ENCODE data around the gene BLOC1S5. TPM values are rescaled to one million over a fixed set of nuclear protein-coding genes. Genes with fewer than 3 reads are reported as not detected.

BLOC1S5 gene
- total and polyA plus RNA-seq, 2 of the 13 experiments (the other 11 are each of a cell fraction or from before 2014, with no cell fraction given) = 10.5 to 41.5 TPM

DNA sequence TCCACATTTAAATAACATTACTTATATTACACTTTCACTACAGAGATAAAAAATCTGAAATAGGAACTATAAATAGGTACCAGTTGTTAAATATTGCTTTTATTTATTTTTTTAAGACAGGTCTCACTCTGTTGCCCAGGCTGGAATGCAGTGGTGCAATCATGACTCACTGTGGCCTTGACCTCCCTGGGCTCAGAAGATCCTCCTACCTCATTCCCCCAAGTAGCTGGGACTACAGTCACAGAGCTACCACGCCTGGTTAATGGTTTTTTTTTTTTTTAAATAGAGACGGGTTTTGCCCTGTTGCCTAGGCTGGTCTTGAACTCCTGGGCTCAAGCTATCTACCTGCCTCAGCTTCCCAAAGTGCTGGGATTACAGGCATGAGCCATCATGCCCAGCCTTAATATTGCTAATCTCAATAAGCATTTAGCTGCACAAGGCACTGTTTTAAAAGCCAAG is 20.9 kb upstream of the BLOC1S5 start (continued):
- TF ChIP-seq ATF6 (CRISPR knock-in tag; conservative IDR thresholded peaks at IDR 0.05) = no peak
- TF ChIP-seq POLR2A (IDR thresholded peaks at IDR 0.05; ENCODE audit: insufficient read depth in 1 of 2, low read depth in 2 of 2, low read length in 2 of 2) = no peak
- peak; percentile 81; the same call in 1 of the 2 replicates for TF ChIP-seq ZNF556 (CRISPR knock-in tag; IDR thresholded peaks at IDR 0.05; ENCODE audit: borderline replicate concordance)
- TF ChIP-seq ZNF891 (CRISPR knock-in tag; IDR thresholded peaks at IDR 0.05) = no peak
- TF ChIP-seq SCMH1 (CRISPR knock-in tag; IDR thresholded peaks at IDR 0.05; ENCODE audit: borderline replicate concordance) = no peak
- TF ChIP-seq MAFK (conservative IDR thresholded peaks at IDR 0.05 in 1 of 2, IDR thresholded peaks at IDR 0.05 in 1 of 2; ENCODE audit: low read length in 2 of 2) = no peak
- TF ChIP-seq ZNF629 (CRISPR knock-in tag; conservative IDR thresholded peaks at IDR 0.05) = no peak
- TF ChIP-seq, protein P1, sequence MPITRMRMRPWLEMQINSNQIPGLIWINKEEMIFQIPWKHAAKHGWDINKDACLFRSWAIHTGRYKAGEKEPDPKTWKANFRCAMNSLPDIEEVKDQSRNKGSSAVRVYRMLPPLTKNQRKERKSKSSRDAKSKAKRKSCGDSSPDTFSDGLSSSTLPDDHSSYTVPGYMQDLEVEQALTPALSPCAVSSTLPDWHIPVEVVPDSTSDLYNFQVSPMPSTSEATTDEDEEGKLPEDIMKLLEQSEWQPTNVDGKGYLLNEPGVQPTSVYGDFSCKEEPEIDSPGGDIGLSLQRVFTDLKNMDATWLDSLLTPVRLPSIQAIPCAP (CRISPR knock-in tag; IDR thresholded peaks at IDR 0.05; ENCODE audit: low read depth) = no peak
- TF ChIP-seq ZNF138 (CRISPR knock-in tag; IDR thresholded peaks at IDR 0.05; ENCODE audit: low read depth) = no peak
- no peak for TF ChIP-seq ZFAT (CRISPR knock-in tag; conservative IDR thresholded peaks at IDR 0.05)
- TF ChIP-seq BCL6 (CRISPR knock-in tag; IDR thresholded peaks at IDR 0.05) = peak; percentile 85
- no peak for TF ChIP-seq SUZ12 (IDR thresholded peaks at IDR 0.05; ENCODE audit: low read depth, low read length)
- TF ChIP-seq ZNF710 (CRISPR knock-in tag; IDR thresholded peaks at IDR 0.05; ENCODE audit: borderline replicate concordance) = peak; percentile 94; the same call in 1 of the 2 replicates
- TF ChIP-seq ZNF768 (CRISPR knock-in tag; IDR thresholded peaks at IDR 0.05) = no peak
- TF ChIP-seq, protein P2, sequence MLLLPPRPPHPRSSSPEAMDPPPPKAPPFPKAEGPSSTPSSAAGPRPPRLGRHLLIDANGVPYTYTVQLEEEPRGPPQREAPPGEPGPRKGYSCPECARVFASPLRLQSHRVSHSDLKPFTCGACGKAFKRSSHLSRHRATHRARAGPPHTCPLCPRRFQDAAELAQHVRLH (CRISPR knock-in tag; IDR thresholded peaks at IDR 0.05; ENCODE audit: borderline replicate concordance, low read depth) = 0 out of 2 replicates have a peak, but pooled peaks have one; percentile 62
- 0 out of 2 replicates have a peak, but pooled peaks have one; percentile 17 for TF ChIP-seq ZNF280D (CRISPR knock-in tag; IDR thresholded peaks at IDR 0.05)
- TF ChIP-seq, protein P3, sequence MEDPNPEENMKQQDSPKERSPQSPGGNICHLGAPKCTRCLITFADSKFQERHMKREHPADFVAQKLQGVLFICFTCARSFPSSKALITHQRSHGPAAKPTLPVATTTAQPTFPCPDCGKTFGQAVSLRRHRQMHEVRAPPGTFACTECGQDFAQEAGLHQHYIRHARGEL (CRISPR knock-in tag; IDR thresholded peaks at IDR 0.05) = no peak
- TF ChIP-seq NFYB (CRISPR knock-in tag; IDR thresholded peaks at IDR 0.05) = 0 out of 2 replicates have a peak, but pooled peaks have one; percentile 10
- TF ChIP-seq NFIB (CRISPR knock-in tag; IDR thresholded peaks at IDR 0.05; ENCODE audit: borderline replicate concordance) = no peak
- peak; percentile 92 for TF ChIP-seq ZMYM3 (CRISPR knock-in tag; IDR thresholded peaks at IDR 0.05)
- peak; percentile 85 for TF ChIP-seq GFI1 (CRISPR knock-in tag; IDR thresholded peaks at IDR 0.05; ENCODE audit: borderline replicate concordance)
